KOPT-K1 (cell line): Measurements from ENCODE around the gene ZNF836.
A peak's percentile ranks its signal among the peaks of the same experiment; 100 is the strongest.

ENCODE experiments used
- H3K27ac ChIP-seq: fragments of 200-600 bp; sonication (generic); 2 replicates; pipeline ENCODE4 v1.5.1; 2016; ENCODE audit warnings: antibody characterized with exemption, mild to moderate bottlenecking, low read depth, low read length; ENCODE audit not compliant: poor library complexity, severe bottlenecking
- H3K36me3 ChIP-seq: fragments of 200-600 bp; sonication (generic); 2 replicates; pipeline ENCODE4 v1.5.1; 2017; ENCODE audit warnings: antibody characterized with exemption, mild to moderate bottlenecking, low read length, moderate library complexity; ENCODE audit not compliant: insufficient read depth
- H3K9me3 ChIP-seq: fragments of 200-600 bp; sonication (generic); 2 replicates; pipeline ENCODE4 v1.5.1; 2017; ENCODE audit warnings: antibody characterized with exemption, low read length, mild to moderate bottlenecking; ENCODE audit not compliant: insufficient read depth, poor library complexity, severe bottlenecking

The ZNF836 gene

GRCh38 chr19:52142001-52142595, 29.3 kb downstream of the ZNF836 start:
- peaks cover 32% of the 10 kb centered on the region for H3K9me3 ChIP-seq
- no peak overlapping the region for H3K27ac ChIP-seq
- H3K36me3 ChIP-seq: no peaks in the 10 kb centered on the region

- no peak overlapping the region for H3K27ac ChIP-seq
These were observed 30.2 kb downstream of the ZNF836 start for GRCh38 chr19:52141203-52141602.

GRCh38 chr19:52140032-52140710, 31.2 kb downstream of the ZNF836 start:
- Histone ChIP-seq H3K27ac (peak overlapping the region; percentile 82), H3K9me3 (peaks cover 29% of the 10 kb centered on the region), H3K36me3 (peaks cover 14% of the 10 kb centered on the region)

More at GRCh38 chr19:52141203-52141602, 30.2 kb downstream of the ZNF836 start:
- H3K9me3 ChIP-seq: peaks cover 29% of the 10 kb centered on the region
- peaks cover 6% of the 10 kb centered on the region; the same call in 1 of the 2 replicates for H3K36me3 ChIP-seq

DNA sequence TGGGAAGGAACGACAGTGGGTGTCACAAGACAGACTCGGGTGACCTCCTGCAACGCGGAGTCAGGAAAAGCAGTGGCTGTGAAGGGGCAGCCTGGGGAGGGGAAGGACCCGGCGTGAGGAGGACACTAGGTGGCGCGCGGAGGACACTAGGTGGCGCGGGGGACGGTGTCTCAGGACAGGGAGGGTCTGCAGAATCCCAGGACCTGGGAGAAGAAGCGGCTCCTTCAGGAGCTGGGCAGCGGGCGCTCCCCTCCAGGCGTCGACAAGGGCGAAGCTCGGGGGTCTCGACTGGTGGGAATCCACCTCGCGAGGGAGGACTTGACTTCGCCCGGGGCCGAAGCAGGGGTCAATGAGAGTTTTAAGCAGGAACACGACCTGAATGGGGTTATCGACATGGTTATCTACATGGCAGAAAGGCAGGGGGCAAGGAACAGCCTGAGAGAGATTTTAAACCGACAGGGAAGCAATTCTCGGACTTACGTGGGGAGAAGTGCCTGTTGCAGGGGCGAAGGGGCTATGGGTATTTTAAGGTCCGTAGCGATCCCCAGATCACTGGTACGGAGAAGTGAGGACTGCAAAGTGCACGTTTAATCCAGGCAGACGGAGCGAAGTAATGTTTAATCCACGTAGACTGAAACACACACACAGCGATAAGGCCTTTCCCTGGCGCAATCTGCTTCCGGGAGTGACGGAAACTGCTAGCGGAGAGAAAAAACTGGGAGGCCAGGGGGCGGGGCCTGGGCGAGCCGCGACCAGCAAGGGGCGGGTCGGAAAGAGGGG, 32.0 kb downstream of the ZNF836 start, which contains the start of gene ZNF616:
Gene ZNF616, minus strand, starts transcription at position 687 of the 780 bp plus-strand sequence. CDS start 9,426 bp downstream, outside the sequence.
- H3K36me3 ChIP-seq: peaks cover 22% of the 10 kb centered on the region
- H3K9me3 ChIP-seq: peaks cover 37% of the 10 kb centered on the region
- peak within 1 kb of the TSS; percentile 82 for H3K27ac ChIP-seq

- H3K9me3 ChIP-seq: peaks cover 42% of the 10 kb centered on the region
- H3K36me3 ChIP-seq: peaks cover 27% of the 10 kb centered on the region
These were observed 32.5 kb downstream of the ZNF836 start for GRCh38 chr19:52138983-52139251.

DNA sequence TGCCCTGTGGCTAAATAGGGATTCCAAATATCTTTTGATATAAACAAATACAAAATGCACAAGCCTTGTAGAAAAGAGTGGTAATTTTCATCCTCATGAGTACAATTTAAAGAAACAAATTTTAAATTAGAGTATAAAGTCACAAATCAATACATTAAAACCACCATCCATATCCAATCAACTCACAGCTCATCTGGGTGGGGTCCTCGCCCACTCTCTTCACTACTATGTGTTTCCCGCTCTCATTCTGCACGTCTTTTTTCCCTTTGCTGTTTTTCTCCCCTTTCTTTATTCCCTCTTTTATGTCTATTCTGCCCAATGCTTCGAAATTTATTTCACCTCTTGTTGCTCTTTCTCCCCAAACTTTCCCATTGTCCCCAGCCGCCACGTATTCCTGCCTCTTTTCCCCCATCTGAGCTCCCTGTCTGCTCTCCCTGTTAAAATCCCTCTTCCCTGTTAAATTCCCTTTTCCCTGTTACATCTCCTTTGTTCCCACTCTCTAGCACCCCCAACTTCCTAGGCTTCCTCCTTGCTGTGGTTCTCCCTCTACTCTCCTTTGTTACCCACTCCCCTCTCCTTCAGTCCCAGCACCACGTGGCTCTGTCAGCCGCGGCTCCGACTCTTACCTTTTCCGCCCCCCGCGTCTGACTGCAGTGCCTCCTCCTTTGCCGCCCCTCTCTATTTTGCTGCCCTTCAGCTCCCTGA, 33.0 kb downstream of the ZNF836 start:
- H3K27ac ChIP-seq: peak overlapping the region; percentile 82
- H3K36me3 ChIP-seq: peaks cover 31% of the 10 kb centered on the region
- peaks cover 47% of the 10 kb centered on the region for H3K9me3 ChIP-seq

More at GRCh38 chr19:52138983-52139251, 32.5 kb downstream of the ZNF836 start:
- H3K27ac ChIP-seq: peak overlapping the region; percentile 82

DNA sequence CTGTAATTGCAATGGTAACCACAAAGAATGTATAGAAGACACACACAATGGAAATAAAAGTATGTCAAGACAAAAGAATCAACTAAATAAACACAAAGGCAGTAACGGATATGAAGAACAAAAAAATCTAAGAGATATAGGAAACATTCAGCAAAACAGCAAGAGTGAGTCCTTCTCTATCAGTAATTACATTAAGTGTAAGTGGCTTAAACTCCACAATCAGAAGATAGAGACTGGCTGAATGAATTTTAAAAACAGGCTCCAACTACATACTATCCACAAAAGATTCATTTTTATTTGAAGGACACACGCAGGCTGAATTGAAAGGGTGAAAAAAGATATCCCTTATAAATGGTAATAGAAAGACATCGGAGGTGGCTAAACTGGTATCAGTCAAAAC, 51.1 kb downstream of the ZNF836 start:
- Histone ChIP-seq H3K36me3 (peaks cover 98% of the 10 kb centered on the region), H3K9me3 (peaks cover 100% of the 10 kb centered on the region), H3K27ac (no peak overlapping the region)

- H3K36me3 ChIP-seq: peaks cover 78% of the 10 kb centered on the region
- no peak overlapping the region for H3K27ac ChIP-seq
- peaks cover 100% of the 10 kb centered on the region for H3K9me3 ChIP-seq
These were observed 55.8 kb downstream of the ZNF836 start for GRCh38 chr19:52115526-52116053.

DNA sequence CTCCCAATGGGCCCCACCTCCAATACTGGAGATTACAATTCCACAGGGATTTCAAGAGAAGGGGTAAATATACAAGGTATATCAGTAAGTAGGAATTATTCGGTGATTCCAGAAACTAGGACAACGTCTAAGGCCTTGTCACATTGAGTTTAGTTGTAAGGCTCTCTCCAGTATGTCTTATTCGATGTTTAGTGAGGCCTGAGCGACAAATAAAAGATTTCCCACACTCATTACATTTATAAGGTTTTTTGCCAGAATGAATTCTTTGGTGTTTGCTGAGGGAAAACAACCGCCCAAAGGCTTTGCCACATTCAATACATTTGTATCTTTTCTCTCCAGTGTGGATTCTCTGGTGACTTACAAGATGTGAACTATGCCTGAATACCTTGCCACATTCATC, 56.7 kb downstream of the ZNF836 start:
- H3K36me3 ChIP-seq: peaks cover 69% of the 10 kb centered on the region

DNA sequence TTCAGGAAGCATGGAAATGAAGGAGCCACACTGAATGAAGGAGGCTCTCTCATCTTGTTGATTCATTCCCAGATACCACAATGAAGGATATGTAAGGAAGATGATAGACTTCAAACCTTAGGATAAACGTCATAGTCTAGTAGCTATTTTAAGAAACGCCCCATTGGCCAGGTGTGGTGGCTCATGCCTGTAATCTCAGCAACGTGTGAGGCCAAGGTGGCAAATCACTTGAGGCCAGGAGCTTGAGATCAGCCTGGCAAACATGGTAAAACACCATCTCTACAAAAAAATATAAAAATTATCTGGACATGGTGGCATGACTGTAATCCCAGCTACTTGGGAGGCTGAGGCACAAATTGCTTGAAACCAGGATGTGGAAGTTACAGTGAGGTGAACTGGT, 58.8 kb downstream of the ZNF836 start:
- peaks cover 99% of the 10 kb centered on the region for H3K9me3 ChIP-seq
- no peak overlapping the region for H3K27ac ChIP-seq
- H3K36me3 ChIP-seq: peaks cover 49% of the 10 kb centered on the region

More for the DNA sequence above, 56.7 kb downstream of the ZNF836 start:
- Histone ChIP-seq H3K27ac (no peak overlapping the region), H3K9me3 (peaks cover 100% of the 10 kb centered on the region)

- Histone ChIP-seq H3K27ac (no peak overlapping the region), H3K9me3 (peaks cover 98% of the 10 kb centered on the region), H3K36me3 (peaks cover 32% of the 10 kb centered on the region)
These were observed 60.6 kb downstream of the ZNF836 start for GRCh38 chr19:52110780-52111179.
